ENCODE results near the gene HCRTR1.

The HCRTR1 gene

GRCh38 chr1:31644560-31645273 is 27.2 kb downstream of the HCRTR1 start, which contains the start of gene PEF1:
Gene PEF1 (minus strand): TSS chr1:31644876. CDS start chr1:31644864, 12 bp downstream.
- peak within 1 kb of the TSS; percentile 96 for H3K27ac ChIP-seq
- peak; percentile 49; the same call in 1 of the 2 replicates for TF ChIP-seq ZFX (IDR thresholded peaks at IDR 0.05)
- no peak for TF ChIP-seq CTCF (conservative IDR thresholded peaks at IDR 0.05)

- TF ChIP-seq CTCF (conservative IDR thresholded peaks at IDR 0.05) (no peak), ZFX (IDR thresholded peaks at IDR 0.05) (no peak)
- H3K27ac ChIP-seq: peak overlapping the region; percentile 96
These were observed 27.7 kb downstream of the HCRTR1 start for GRCh38 chr1:31645274-31645568.

- TF ChIP-seq ZFX (IDR thresholded peaks at IDR 0.05) (no peak), CTCF (conservative IDR thresholded peaks at IDR 0.05) (no peak)
- no peak overlapping the region for H3K27ac ChIP-seq
These were observed 28.9 kb downstream of the HCRTR1 start for GRCh38 chr1:31646259-31646960.

- TF ChIP-seq CTCF (conservative IDR thresholded peaks at IDR 0.05): no peak
- no peak for TF ChIP-seq ZFX (IDR thresholded peaks at IDR 0.05)
These were observed 29.6 kb downstream of the HCRTR1 start for GRCh38 chr1:31647106-31647505.

GRCh38 chr1:31648190-31648589 is 30.7 kb downstream of the HCRTR1 start:
- TF ChIP-seq ZFX (IDR thresholded peaks at IDR 0.05) (no peak), CTCF (conservative IDR thresholded peaks at IDR 0.05) (no peak)
- H3K27ac ChIP-seq: no peak overlapping the region

More at GRCh38 chr1:31647106-31647505, 29.6 kb downstream of the HCRTR1 start:
- H3K27ac ChIP-seq: no peak overlapping the region

- no peak overlapping the region for H3K27ac ChIP-seq
- TF ChIP-seq ZFX (IDR thresholded peaks at IDR 0.05): no peak
- no peak for TF ChIP-seq CTCF (conservative IDR thresholded peaks at IDR 0.05)
These were observed 31.3 kb downstream of the HCRTR1 start for GRCh38 chr1:31648641-31649357.
